Measurements from ENCODE around the gene UNC13B. TPM values are rescaled to one million over a fixed set of nuclear protein-coding genes. Genes with fewer than 3 reads are reported as not detected.

The UNC13B gene
- total and polyA plus RNA-seq, 2 donors (not counting 1 experiment from before 2014, with no cell fraction given), result 0.19 to 0.25 TPM

DNA sequence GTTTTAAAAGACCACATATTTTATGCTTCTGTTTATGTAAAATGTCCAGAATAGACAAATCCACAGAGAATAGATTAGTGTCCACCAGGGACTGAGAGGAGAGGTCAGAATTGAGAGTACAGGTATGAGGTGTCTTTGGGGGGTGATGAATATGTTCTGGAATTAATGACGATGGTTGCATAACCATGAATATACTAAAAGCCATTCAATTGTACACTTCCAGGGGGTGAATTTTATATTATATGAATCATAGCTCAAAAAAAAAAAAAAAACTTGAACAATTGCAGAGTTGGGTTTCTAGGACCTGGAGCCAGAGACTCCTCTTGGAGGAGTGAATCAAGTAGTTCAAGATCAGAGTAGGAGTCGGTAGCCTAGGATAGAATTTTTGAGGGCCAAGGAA is 270.3 kb downstream of the UNC13B start:
- no peak overlapping the region for H3K4me2 ChIP-seq (replicated peaks; ENCODE audit: low read depth, low read length, poor library complexity, severe bottlenecking)
- H3K9me3 Mint-ChIP-seq (ENCODE audit: insufficient read depth), result no peaks in the 10 kb centered on the region
- H3K4me1 Mint-ChIP-seq, result peaks cover 3% of the 10 kb centered on the region
- H3K36me3 ChIP-seq (replicated peaks in 1 of 2; ENCODE audit: control extremely low read depth in 1 of 2, control insufficient read depth in 1 of 2, extremely low read depth in 1 of 2, insufficient read depth in 2 of 2, low read length in 1 of 2), result no peaks in the 10 kb centered on the region
- no peaks in the 10 kb centered on the region for H4K20me1 ChIP-seq (ENCODE audit: control insufficient read depth, insufficient read depth, low read length, poor library complexity, severe bottlenecking)
- H3K4me3 ChIP-seq (ENCODE audit: control extremely low read depth in 1 of 5, extremely low read depth in 1 of 5, insufficient read depth in 1 of 5, low read depth in 2 of 5, low read length in 4 of 5), result no peak overlapping the region
- H3K4me1 ChIP-seq (ENCODE audit: control insufficient read depth in 2 of 2, insufficient read depth in 2 of 2, low read length in 2 of 2), result peaks cover 0 to 2% of the 10 kb centered on the region in 2 donors
- DNase-seq (no peak), ATAC-seq (ENCODE audit: low read depth) (no peak)
- ChIA-PET POLR2A (no interaction called here), CTCF (no interaction called here)
- no peak overlapping the region for H2AFZ ChIP-seq (ENCODE audit: insufficient read depth, low read depth, low read length, poor library complexity, severe bottlenecking)
- peaks cover 36% of the 10 kb centered on the region for H3K27me3 Mint-ChIP-seq
- WGBS (ENCODE audit: insufficient coverage), result 100% methylated on average over 1 of the region's 2 CpGs
- no peak overlapping the region for H3K27ac Mint-ChIP-seq
- peaks cover 0 to 6% (median 0%) of the 10 kb centered on the region in 4 experiments for H3K27me3 ChIP-seq (replicated peaks in 1 of 4; ENCODE audit: control extremely low read depth in 1 of 4, control insufficient read depth in 3 of 4, insufficient read depth in 4 of 4, low read length in 3 of 4)
- no peaks in the 10 kb centered on the region for H3K79me2 ChIP-seq (ENCODE audit: control insufficient read depth, insufficient read depth, low read length)
- H3K9ac ChIP-seq (ENCODE audit: low read length), result no peak overlapping the region
- intact Hi-C loops (cut with micrococcal nuclease), result no loop called here
- no peak overlapping the region for H3K4me3 Mint-ChIP-seq
- H3K27ac ChIP-seq (ENCODE audit: low read length in 2 of 2), result no peak overlapping the region
- no peak for TF ChIP-seq EZH2 (IDR thresholded peaks at IDR 0.05; ENCODE audit: borderline replicate concordance, insufficient read depth, low read depth, low read length, poor library complexity, severe bottlenecking)
- TF ChIP-seq, protein P1, sequence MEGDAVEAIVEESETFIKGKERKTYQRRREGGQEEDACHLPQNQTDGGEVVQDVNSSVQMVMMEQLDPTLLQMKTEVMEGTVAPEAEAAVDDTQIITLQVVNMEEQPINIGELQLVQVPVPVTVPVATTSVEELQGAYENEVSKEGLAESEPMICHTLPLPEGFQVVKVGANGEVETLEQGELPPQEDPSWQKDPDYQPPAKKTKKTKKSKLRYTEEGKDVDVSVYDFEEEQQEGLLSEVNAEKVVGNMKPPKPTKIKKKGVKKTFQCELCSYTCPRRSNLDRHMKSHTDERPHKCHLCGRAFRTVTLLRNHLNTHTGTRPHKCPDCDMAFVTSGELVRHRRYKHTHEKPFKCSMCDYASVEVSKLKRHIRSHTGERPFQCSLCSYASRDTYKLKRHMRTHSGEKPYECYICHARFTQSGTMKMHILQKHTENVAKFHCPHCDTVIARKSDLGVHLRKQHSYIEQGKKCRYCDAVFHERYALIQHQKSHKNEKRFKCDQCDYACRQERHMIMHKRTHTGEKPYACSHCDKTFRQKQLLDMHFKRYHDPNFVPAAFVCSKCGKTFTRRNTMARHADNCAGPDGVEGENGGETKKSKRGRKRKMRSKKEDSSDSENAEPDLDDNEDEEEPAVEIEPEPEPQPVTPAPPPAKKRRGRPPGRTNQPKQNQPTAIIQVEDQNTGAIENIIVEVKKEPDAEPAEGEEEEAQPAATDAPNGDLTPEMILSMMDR (IDR thresholded peaks at IDR 0.05), result no peak
- H3K9me3 ChIP-seq (ENCODE audit: control extremely low read depth in 1 of 3, control insufficient read depth in 2 of 3, insufficient read depth in 1 of 3, low read length in 2 of 3), result peaks cover 0 to 6% (median 3%) of the 10 kb centered on the region in 3 donors

DNA sequence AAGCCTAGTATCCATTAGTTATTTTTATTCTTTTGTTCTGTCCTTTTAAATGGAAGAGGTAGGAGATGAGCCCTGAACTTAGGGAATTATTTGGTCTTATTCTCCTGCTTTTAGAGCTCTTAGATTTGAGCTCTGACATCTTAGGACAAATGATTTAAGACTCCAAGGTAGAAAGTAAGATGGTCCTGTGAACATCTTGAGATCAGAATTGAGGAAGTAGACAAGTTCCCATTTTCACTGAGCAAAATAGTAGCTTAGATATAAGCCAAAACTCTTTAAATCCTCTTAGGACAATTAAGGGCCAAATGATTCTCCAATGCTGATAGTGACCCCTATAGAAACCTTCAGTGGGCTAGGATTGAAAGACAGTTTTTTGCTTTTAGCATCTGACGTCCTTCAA is 275.1 kb downstream of the UNC13B start:
- Mint-ChIP-seq H3K4me1 (peaks cover 4% of the 10 kb centered on the region), H3K9me3 (ENCODE audit: insufficient read depth) (no peaks in the 10 kb centered on the region), H3K27ac (no peak overlapping the region), H3K4me3 (no peak overlapping the region), H3K27me3 (peaks cover 7% of the 10 kb centered on the region)
- H4K20me1 ChIP-seq (ENCODE audit: control insufficient read depth, insufficient read depth, low read length, poor library complexity, severe bottlenecking), result no peaks in the 10 kb centered on the region
- no peak for ATAC-seq (ENCODE audit: low read depth)
- H3K4me2 ChIP-seq (replicated peaks; ENCODE audit: low read depth, low read length, poor library complexity, severe bottlenecking), result no peak overlapping the region
- no peaks in the 10 kb centered on the region for H3K27me3 ChIP-seq (replicated peaks in 1 of 4; ENCODE audit: control extremely low read depth in 1 of 4, control insufficient read depth in 3 of 4, insufficient read depth in 4 of 4, low read length in 3 of 4)
- no peak overlapping the region for H3K9ac ChIP-seq (ENCODE audit: low read length)
- POLR2A ChIA-PET, result no interaction called here
- peak overlapping the region; percentile 36 for H2AFZ ChIP-seq (ENCODE audit: insufficient read depth, low read depth, low read length, poor library complexity, severe bottlenecking)
- intact Hi-C loops (cut with micrococcal nuclease), result no loop called here
- no peaks in the 10 kb centered on the region for H3K36me3 ChIP-seq (replicated peaks in 1 of 2; ENCODE audit: control extremely low read depth in 1 of 2, control insufficient read depth in 1 of 2, extremely low read depth in 1 of 2, insufficient read depth in 2 of 2, low read length in 1 of 2)
- no peaks in the 10 kb centered on the region for H3K9me3 ChIP-seq (ENCODE audit: control extremely low read depth in 1 of 3, control insufficient read depth in 2 of 3, insufficient read depth in 1 of 3, low read length in 2 of 3)
- H3K4me3 ChIP-seq (ENCODE audit: control extremely low read depth in 1 of 5, extremely low read depth in 1 of 5, insufficient read depth in 1 of 5, low read depth in 2 of 5, low read length in 4 of 5), result no peak overlapping the region
- no peaks in the 10 kb centered on the region for H3K79me2 ChIP-seq (ENCODE audit: control insufficient read depth, insufficient read depth, low read length)
- CTCF ChIA-PET, result interaction anchor here (0.8 kb wide), 1 partner anchor 537 kb away, joined by 3 read pairs; no protein-coding TSS in a partner anchor
- H3K4me1 ChIP-seq (ENCODE audit: control insufficient read depth in 2 of 2, insufficient read depth in 2 of 2, low read length in 2 of 2), result peaks cover 0 to 3% of the 10 kb centered on the region in 2 donors
- DNase-seq, result peak; percentile 11
- H3K27ac ChIP-seq (ENCODE audit: low read length in 2 of 2), result no peak overlapping the region
- no CpG with 5 or more reads among the region's 1 CpG for WGBS (ENCODE audit: insufficient coverage)
- no peak for TF ChIP-seq EZH2 (IDR thresholded peaks at IDR 0.05; ENCODE audit: borderline replicate concordance, insufficient read depth, low read depth, low read length, poor library complexity, severe bottlenecking)
- TF ChIP-seq, protein P1 (IDR thresholded peaks at IDR 0.05), result no peak

Measured in B cell (primary cell).